Natural killer cell (primary cell): ENCODE data around the gene KLHL36. TPM values are rescaled to one million over a fixed set of nuclear protein-coding genes. Genes with fewer than 3 reads are reported as not detected.
A peak's percentile ranks its signal among the peaks of the same experiment; 100 is the strongest.

ENCODE experiments used
- ATAC-seq, 3 donors: fragments of 150-1000 bp in 2 of 3; fragments of 200-7000 bp in 1 of 3; cut with Tn5 transposase; 1 replicate in 1 of 3; 2 replicates in 2 of 3; pipeline ENCODE4 v1.10.0; 2021; ENCODE audit warnings: mild to moderate bottlenecking in 2 of 3, moderate library complexity in 2 of 3
- DNase-seq, 2 donors: peaks; one replicate each; pipeline versions ENCODE4 v3.0.0 to v3.0.0-alpha.2; 2013 to 2021; ENCODE audit warnings: mixed read lengths in 1 of 2
- H3K27ac ChIP-seq: one replicate; pipeline ENCODE4 v1.5.1; 2013; ENCODE audit warnings: mild to moderate bottlenecking, low read length
- H3K27me3 ChIP-seq: one replicate; pipeline ENCODE4 v1.6.1; 2013; ENCODE audit warnings: low read length; ENCODE audit not compliant: control insufficient read depth, insufficient read depth
- H3K36me3 ChIP-seq: one replicate; pipeline ENCODE4 v1.6.1; 2013; ENCODE audit warnings: low read length; ENCODE audit not compliant: control insufficient read depth, insufficient read depth
- H3K4me1 ChIP-seq: one replicate; pipeline ENCODE4 v1.6.1; 2013; ENCODE audit warnings: low read length; ENCODE audit not compliant: control insufficient read depth, insufficient read depth
- H3K4me3 ChIP-seq: one replicate; pipeline ENCODE4 v1.5.1; 2013; ENCODE audit warnings: low read length
- H3K9me3 ChIP-seq: one replicate; pipeline ENCODE4 v1.6.1; 2013; ENCODE audit warnings: low read length; ENCODE audit not compliant: control insufficient read depth, insufficient read depth
- H3K27ac Mint-ChIP-seq, 2 donors: one replicate each; pipeline ENCODE4 v1.8.0; 2022; ENCODE audit warnings: mild to moderate bottlenecking in 2 of 2, mixed read lengths in 2 of 2, moderate library complexity in 1 of 2
- H3K27me3 Mint-ChIP-seq, 2 donors: one replicate each; pipeline ENCODE4 v1.8.0; 2022; ENCODE audit warnings: low read depth in 2 of 2, mixed read lengths in 2 of 2
- H3K36me3 Mint-ChIP-seq: one replicate; pipeline ENCODE4 v1.8.0; 2022; ENCODE audit warnings: mixed read lengths
- H3K4me1 Mint-ChIP-seq, 2 donors: one replicate each; pipeline ENCODE4 v1.8.0; 2022; ENCODE audit warnings: mixed read lengths in 2 of 2
- H3K4me3 Mint-ChIP-seq: one replicate; pipeline ENCODE4 v1.8.0; 2022; ENCODE audit warnings: mild to moderate bottlenecking, moderate library complexity, mixed read lengths
- H3K9me3 Mint-ChIP-seq, 2 donors: one replicate each; pipeline ENCODE4 v1.8.0; 2022; ENCODE audit warnings: mixed read lengths in 2 of 2
- CTCF ChIP-seq: fragments of 200-600 bp; IDR thresholded peaks from one replicate; pipeline ENCODE4 v1.8.0; 2022; ENCODE audit warnings: antibody characterized with exemption
- WGBS: methylation state at CpG from one replicate; pipeline ENCODE4 v1.1.7; 2013; ENCODE audit warnings: missing lambda C conversion rate; ENCODE audit not compliant: insufficient coverage; 5-methylcytosine and 5-hydroxymethylcytosine counted together
- intact Hi-C: fragments of 100-400 bp; cut with micrococcal nuclease; formaldehyde crosslinking; loops from one replicate; pipeline ENCODE4 v1.14.2; 2022
- total RNA-seq, 4 donors: library from RNA; stranded (reverse); fragments of 120-200 nt in 1 of 4; gene quantifications; one replicate each; pipeline versions ENCODE4 v1.2.3 to v1.2.4, GENCODE V29; 2013 to 2022

Gene KLHL36
- total RNA-seq, 3 donors from 2014 or later (not counting 1 experiment from before 2014, with no cell fraction given) = 47.2 to 62.3 (median 60.5) TPM

DNA sequence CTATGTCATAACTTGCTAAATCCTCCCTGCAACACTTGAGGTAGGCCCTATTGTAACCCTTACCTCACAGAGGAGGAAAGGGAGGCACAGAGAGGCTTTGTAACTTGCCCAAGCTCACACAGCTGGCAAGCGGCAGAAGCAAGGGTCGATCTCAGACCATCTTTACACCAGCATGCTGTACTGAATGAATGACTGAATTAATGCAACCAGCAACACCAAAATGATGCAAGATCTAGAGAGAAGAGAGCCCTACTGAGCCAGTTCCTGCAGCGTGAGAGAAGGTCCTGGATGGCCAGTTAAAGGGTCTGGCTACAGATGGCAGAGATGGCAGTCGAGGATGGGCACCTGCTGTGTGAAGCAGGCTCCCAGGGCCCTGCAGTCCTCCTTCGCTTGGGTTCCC is 8.2 kb upstream of the KLHL36 start:
- no peaks in the 10 kb centered on the region for H3K27me3 ChIP-seq
- no peak for ATAC-seq
- no peak overlapping the region for H3K27ac ChIP-seq
- peaks cover 6 to 8% of the 10 kb centered on the region in 2 donors for H3K4me1 Mint-ChIP-seq
- no peak overlapping the region for H3K27ac Mint-ChIP-seq
- intact Hi-C loops = no loop called here
- no peaks in the 10 kb centered on the region for H3K9me3 ChIP-seq
- H3K4me3 ChIP-seq = no peak overlapping the region
- 94% methylated on average over 5 of the region's 5 CpGs for WGBS
- no peak for TF ChIP-seq CTCF
- H3K9me3 Mint-ChIP-seq = no peaks in the 10 kb centered on the region
- DNase-seq = no peak
- no peaks in the 10 kb centered on the region for H3K36me3 Mint-ChIP-seq
- no peaks in the 10 kb centered on the region for H3K27me3 Mint-ChIP-seq
- H3K36me3 ChIP-seq = no peaks in the 10 kb centered on the region
- H3K4me1 ChIP-seq = peaks cover 26% of the 10 kb centered on the region
- H3K4me3 Mint-ChIP-seq = no peak overlapping the region

GRCh38 chr16:84641643-84642358 is 6.5 kb upstream of the KLHL36 start:
- H3K4me1 Mint-ChIP-seq = peaks cover 6 to 8% of the 10 kb centered on the region in 2 donors
- Histone ChIP-seq H3K9me3 (no peaks in the 10 kb centered on the region), H3K4me3 (no peak overlapping the region), H3K27me3 (no peaks in the 10 kb centered on the region), H3K4me1 (peaks cover 26% of the 10 kb centered on the region), H3K27ac (peak overlapping the region; percentile 10), H3K36me3 (no peaks in the 10 kb centered on the region)
- H3K27ac Mint-ChIP-seq = peak overlapping the region in 1 of 2 donors; percentile 83
- intact Hi-C loops = no loop called here
- no peak for TF ChIP-seq CTCF
- WGBS = 85% methylated on average over 5 of the region's 6 CpGs
- H3K4me3 Mint-ChIP-seq = no peak overlapping the region
- no peaks in the 10 kb centered on the region for H3K36me3 Mint-ChIP-seq
- no peaks in the 10 kb centered on the region for H3K9me3 Mint-ChIP-seq
- peak in 1 of 2 donors; percentile 52 for DNase-seq
- ATAC-seq = no peak
- peaks cover 0 to 4% of the 10 kb centered on the region in 2 donors for H3K27me3 Mint-ChIP-seq

GRCh38 chr16:84643180-84643583 is 5.1 kb upstream of the KLHL36 start:
- H3K27ac ChIP-seq = no peak overlapping the region
- TF ChIP-seq CTCF = no peak
- Mint-ChIP-seq H3K27ac (no peak overlapping the region), H3K36me3 (no peaks in the 10 kb centered on the region), H3K27me3 (peaks cover 0 to 4% of the 10 kb centered on the region in 2 donors), H3K4me1 (peaks cover 11 to 14% of the 10 kb centered on the region in 2 donors), H3K4me3 (no peak overlapping the region), H3K9me3 (no peaks in the 10 kb centered on the region)
- H3K27me3 ChIP-seq = no peaks in the 10 kb centered on the region
- intact Hi-C loops = no loop called here
- H3K4me3 ChIP-seq = no peak overlapping the region
- H3K9me3 ChIP-seq = no peaks in the 10 kb centered on the region
- WGBS = 95% methylated on average over 7 of the region's 8 CpGs
- peaks cover 32% of the 10 kb centered on the region for H3K4me1 ChIP-seq
- no peak for ATAC-seq
- no peaks in the 10 kb centered on the region for H3K36me3 ChIP-seq
- no peak for DNase-seq

- no peaks in the 10 kb centered on the region for H3K36me3 Mint-ChIP-seq
- H3K27me3 Mint-ChIP-seq = peaks cover 0 to 4% of the 10 kb centered on the region in 2 donors
- DNase-seq = no peak
- H3K4me3 Mint-ChIP-seq = no peak overlapping the region
- no peaks in the 10 kb centered on the region for H3K27me3 ChIP-seq
- H3K36me3 ChIP-seq = no peaks in the 10 kb centered on the region
- H3K27ac Mint-ChIP-seq = no peak overlapping the region
- no peak for ATAC-seq
- 82% methylated on average over 4 of the region's 4 CpGs for WGBS
- no peak for TF ChIP-seq CTCF
- intact Hi-C loops = no loop called here
- no peak overlapping the region for H3K27ac ChIP-seq
- no peaks in the 10 kb centered on the region for H3K9me3 ChIP-seq
- H3K4me1 Mint-ChIP-seq = peaks cover 11 to 14% of the 10 kb centered on the region in 2 donors
- H3K4me1 ChIP-seq = peaks cover 32% of the 10 kb centered on the region
- H3K4me3 ChIP-seq = no peak overlapping the region
- H3K9me3 Mint-ChIP-seq = no peaks in the 10 kb centered on the region
These were observed 4.6 kb upstream of the KLHL36 start for GRCh38 chr16:84643674-84644073.
